Measurements from ENCODE around the gene EXOC1. TPM values are rescaled to one million over a fixed set of nuclear protein-coding genes. Genes with fewer than 3 reads are reported as not detected.

Gene EXOC1
- total RNA-seq, 1 donor from 2014 or later, result 33.3 TPM

GRCh38 chr4:55879224-55879623 is 25.8 kb downstream of the EXOC1 start:
- Histone ChIP-seq H3K27me3 (ENCODE audit: insufficient read depth, low read length) (no peaks in the 10 kb centered on the region), H3K36me3 (ENCODE audit: insufficient read depth, low read length) (peaks cover 18% of the 10 kb centered on the region), H2AFZ (ENCODE audit: low read depth, low read length) (no peak overlapping the region), H3K9me3 (ENCODE audit: insufficient read depth, low read depth, low read length) (no peaks in the 10 kb centered on the region), H3K27ac (ENCODE audit: low read depth, low read length) (no peak overlapping the region), H3K4me3 (ENCODE audit: insufficient read depth, low read depth, low read length) (no peak overlapping the region), H3K79me2 (ENCODE audit: insufficient read depth, low read length) (no peaks in the 10 kb centered on the region), H3K4me1 (ENCODE audit: insufficient read depth, low read length) (no peaks in the 10 kb centered on the region), H3K9ac (ENCODE audit: low read length) (no peak overlapping the region), H4K20me1 (ENCODE audit: insufficient read depth, low read length) (no peaks in the 10 kb centered on the region), H3K4me2 (ENCODE audit: low read length) (no peak overlapping the region)
- Mint-ChIP-seq H3K36me3 (ENCODE audit: low read depth, unreplicated experiment) (peaks cover 13% of the 10 kb centered on the region), H3K4me3 (ENCODE audit: unreplicated experiment) (no peak overlapping the region), H3K4me1 (ENCODE audit: low read depth, unreplicated experiment) (peaks cover 2% of the 10 kb centered on the region), H3K27ac (ENCODE audit: unreplicated experiment) (no peak overlapping the region), H3K27me3 (ENCODE audit: low read depth, unreplicated experiment) (no peaks in the 10 kb centered on the region), H3K9me3 (ENCODE audit: unreplicated experiment) (no peaks in the 10 kb centered on the region)
- TF ChIP-seq, protein P1, sequence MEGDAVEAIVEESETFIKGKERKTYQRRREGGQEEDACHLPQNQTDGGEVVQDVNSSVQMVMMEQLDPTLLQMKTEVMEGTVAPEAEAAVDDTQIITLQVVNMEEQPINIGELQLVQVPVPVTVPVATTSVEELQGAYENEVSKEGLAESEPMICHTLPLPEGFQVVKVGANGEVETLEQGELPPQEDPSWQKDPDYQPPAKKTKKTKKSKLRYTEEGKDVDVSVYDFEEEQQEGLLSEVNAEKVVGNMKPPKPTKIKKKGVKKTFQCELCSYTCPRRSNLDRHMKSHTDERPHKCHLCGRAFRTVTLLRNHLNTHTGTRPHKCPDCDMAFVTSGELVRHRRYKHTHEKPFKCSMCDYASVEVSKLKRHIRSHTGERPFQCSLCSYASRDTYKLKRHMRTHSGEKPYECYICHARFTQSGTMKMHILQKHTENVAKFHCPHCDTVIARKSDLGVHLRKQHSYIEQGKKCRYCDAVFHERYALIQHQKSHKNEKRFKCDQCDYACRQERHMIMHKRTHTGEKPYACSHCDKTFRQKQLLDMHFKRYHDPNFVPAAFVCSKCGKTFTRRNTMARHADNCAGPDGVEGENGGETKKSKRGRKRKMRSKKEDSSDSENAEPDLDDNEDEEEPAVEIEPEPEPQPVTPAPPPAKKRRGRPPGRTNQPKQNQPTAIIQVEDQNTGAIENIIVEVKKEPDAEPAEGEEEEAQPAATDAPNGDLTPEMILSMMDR (IDR thresholded peaks at IDR 0.05; ENCODE audit: insufficient read depth, low read depth, low read length), result no peak
- TF ChIP-seq EZH2 (IDR thresholded peaks at IDR 0.05; ENCODE audit: insufficient read depth, low read length), result no peak
- no peak for DNase-seq (ENCODE audit: low read depth)
- FAIRE-seq, result no peak

GRCh38 chr4:55880652-55881280 is 27.3 kb downstream of the EXOC1 start:
- Histone ChIP-seq H3K36me3 (ENCODE audit: insufficient read depth, low read length) (peaks cover 15% of the 10 kb centered on the region), H3K4me1 (ENCODE audit: insufficient read depth, low read length) (no peaks in the 10 kb centered on the region), H3K27ac (ENCODE audit: low read depth, low read length) (no peak overlapping the region), H2AFZ (ENCODE audit: low read depth, low read length) (no peak overlapping the region), H3K79me2 (ENCODE audit: insufficient read depth, low read length) (no peaks in the 10 kb centered on the region), H3K9ac (ENCODE audit: low read length) (no peak overlapping the region), H3K4me2 (ENCODE audit: low read length) (no peak overlapping the region), H3K27me3 (ENCODE audit: insufficient read depth, low read length) (no peaks in the 10 kb centered on the region), H3K4me3 (ENCODE audit: insufficient read depth, low read depth, low read length) (no peak overlapping the region), H3K9me3 (ENCODE audit: insufficient read depth, low read depth, low read length) (no peaks in the 10 kb centered on the region), H4K20me1 (ENCODE audit: insufficient read depth, low read length) (no peaks in the 10 kb centered on the region)
- TF ChIP-seq EZH2 (IDR thresholded peaks at IDR 0.05; ENCODE audit: insufficient read depth, low read length), result no peak
- TF ChIP-seq, protein P1 (IDR thresholded peaks at IDR 0.05; ENCODE audit: insufficient read depth, low read depth, low read length), result no peak
- DNase-seq (ENCODE audit: low read depth) (no peak), FAIRE-seq (no peak)
- Mint-ChIP-seq H3K36me3 (ENCODE audit: low read depth, unreplicated experiment) (peaks cover 13% of the 10 kb centered on the region), H3K4me1 (ENCODE audit: low read depth, unreplicated experiment) (peaks cover 2% of the 10 kb centered on the region), H3K27me3 (ENCODE audit: low read depth, unreplicated experiment) (no peaks in the 10 kb centered on the region), H3K27ac (ENCODE audit: unreplicated experiment) (no peak overlapping the region), H3K4me3 (ENCODE audit: unreplicated experiment) (no peak overlapping the region), H3K9me3 (ENCODE audit: unreplicated experiment) (no peaks in the 10 kb centered on the region)

DNA sequence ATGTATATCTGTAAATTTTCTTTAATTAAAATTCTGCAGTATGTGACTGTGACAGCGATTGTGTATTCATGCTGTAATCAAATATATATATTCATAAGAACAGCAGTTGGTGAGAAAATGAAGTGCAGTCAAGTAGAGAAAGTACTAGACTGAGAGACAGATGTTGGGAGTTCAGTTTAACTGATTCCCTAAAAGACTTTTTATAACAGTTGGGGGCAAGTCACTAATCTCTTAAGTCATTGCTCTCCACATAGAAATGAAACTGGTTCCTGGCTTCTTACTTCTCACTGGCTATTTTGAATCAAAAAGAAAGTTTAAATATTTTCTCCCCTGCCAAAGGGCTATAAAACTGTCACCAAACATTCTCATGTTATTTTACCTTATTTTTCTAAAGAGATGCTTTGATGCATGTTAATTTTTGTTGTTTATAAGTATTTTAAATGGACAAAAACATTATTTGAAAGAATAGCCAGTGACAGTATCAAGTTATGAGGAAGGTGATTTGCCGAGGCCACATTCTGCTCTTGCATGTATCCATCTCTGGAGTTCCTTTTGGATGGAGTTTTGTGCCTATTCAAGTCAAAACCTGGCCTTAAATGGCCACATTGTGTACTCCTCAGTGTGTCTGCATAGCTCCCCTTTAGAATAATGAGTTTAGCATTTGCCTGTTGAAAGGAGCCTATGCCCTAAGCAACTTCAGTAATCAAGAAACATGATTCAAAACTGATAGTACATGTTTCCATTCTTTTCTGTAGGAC is 30.8 kb downstream of the EXOC1 start:
- Histone ChIP-seq H3K4me1 (ENCODE audit: insufficient read depth, low read length) (no peaks in the 10 kb centered on the region), H3K27me3 (ENCODE audit: insufficient read depth, low read length) (no peaks in the 10 kb centered on the region), H4K20me1 (ENCODE audit: insufficient read depth, low read length) (no peaks in the 10 kb centered on the region), H3K27ac (ENCODE audit: low read depth, low read length) (no peak overlapping the region), H3K4me2 (ENCODE audit: low read length) (no peak overlapping the region), H3K79me2 (ENCODE audit: insufficient read depth, low read length) (no peaks in the 10 kb centered on the region), H3K9me3 (ENCODE audit: insufficient read depth, low read depth, low read length) (no peaks in the 10 kb centered on the region), H2AFZ (ENCODE audit: low read depth, low read length) (no peak overlapping the region), H3K9ac (ENCODE audit: low read length) (no peak overlapping the region), H3K4me3 (ENCODE audit: insufficient read depth, low read depth, low read length) (no peak overlapping the region), H3K36me3 (ENCODE audit: insufficient read depth, low read length) (peaks cover 1% of the 10 kb centered on the region)
- no peak for FAIRE-seq
- Mint-ChIP-seq H3K4me3 (ENCODE audit: unreplicated experiment) (no peak overlapping the region), H3K27me3 (ENCODE audit: low read depth, unreplicated experiment) (no peaks in the 10 kb centered on the region), H3K4me1 (ENCODE audit: low read depth, unreplicated experiment) (peaks cover 2% of the 10 kb centered on the region), H3K9me3 (ENCODE audit: unreplicated experiment) (no peaks in the 10 kb centered on the region), H3K27ac (ENCODE audit: unreplicated experiment) (no peak overlapping the region), H3K36me3 (ENCODE audit: low read depth, unreplicated experiment) (peaks cover 4% of the 10 kb centered on the region)
- TF ChIP-seq EZH2 (IDR thresholded peaks at IDR 0.05; ENCODE audit: insufficient read depth, low read length), result no peak
- TF ChIP-seq, protein P1 (IDR thresholded peaks at IDR 0.05; ENCODE audit: insufficient read depth, low read depth, low read length), result no peak
- DNase-seq (ENCODE audit: low read depth), result no peak
